ENCODE data around the gene KCNT2. TPM values are rescaled to one million over a fixed set of nuclear protein-coding genes. Genes with fewer than 3 reads are reported as not detected.
"Not testable (repeated sequence)": the region's sequence is repeated elsewhere in the genome, so short reads cannot be mapped to it uniquely, and the experiment has no call there.

KCNT2 gene
- polyA plus RNA-seq, 4 donors: 0.27 to 1.2 (median 0.61) TPM; not detected in 1

GRCh38 chr1:196640976-196641375, 32.7 kb upstream of the KCNT2 start:
- DNase-seq: no peak
- Histone ChIP-seq H3K36me3 (ENCODE audit: control insufficient read depth in 3 of 3, insufficient read depth in 2 of 3, low read depth in 1 of 3, low read length in 3 of 3) (no peaks in the 10 kb centered on the region), H3K27ac (ENCODE audit: low read depth in 1 of 3, low read length in 2 of 3) (no peak overlapping the region), H3K27me3 (ENCODE audit: control insufficient read depth in 3 of 3, insufficient read depth in 3 of 3, low read length in 3 of 3) (no peaks in the 10 kb centered on the region), H3K9me3 (ENCODE audit: control insufficient read depth in 2 of 2, insufficient read depth in 1 of 2, low read depth in 1 of 2, low read length in 1 of 2) (no peaks in the 10 kb centered on the region), H3K4me3 (ENCODE audit: low read depth in 1 of 3, low read length in 3 of 3) (no peak overlapping the region), H3K4me1 (ENCODE audit: control insufficient read depth in 3 of 3, insufficient read depth in 2 of 3, low read depth in 1 of 3, low read length in 2 of 3) (no peaks in the 10 kb centered on the region)
- no peak for FAIRE-seq
- WGBS, 3 donors: 76 to 82% (median 79%) methylated on average over 1 of the region's 1 CpG

- WGBS, 3 donors: 78 to 82% (median 81%) methylated on average over 5 of the region's 5 CpGs
- not testable (repeated sequence) for H3K4me3 ChIP-seq (ENCODE audit: low read depth in 1 of 3, low read length in 3 of 3); H3K27me3 ChIP-seq (ENCODE audit: control insufficient read depth in 3 of 3, insufficient read depth in 3 of 3, low read length in 3 of 3); H3K4me1 ChIP-seq (ENCODE audit: control insufficient read depth in 3 of 3, insufficient read depth in 2 of 3, low read depth in 1 of 3, low read length in 2 of 3); H3K27ac ChIP-seq (ENCODE audit: low read depth in 1 of 3, low read length in 2 of 3); FAIRE-seq; DNase-seq; H3K36me3 ChIP-seq (ENCODE audit: control insufficient read depth in 3 of 3, insufficient read depth in 2 of 3, low read depth in 1 of 3, low read length in 3 of 3); H3K9me3 ChIP-seq (ENCODE audit: control insufficient read depth in 2 of 2, insufficient read depth in 1 of 2, low read depth in 1 of 2, low read length in 1 of 2)
Observed at GRCh38 chr1:196639291-196639690, 31.1 kb upstream of the KCNT2 start.

GRCh38 chr1:196638466-196638865, 30.2 kb upstream of the KCNT2 start:
- Histone ChIP-seq H3K36me3 (ENCODE audit: control insufficient read depth in 3 of 3, insufficient read depth in 2 of 3, low read depth in 1 of 3, low read length in 3 of 3) (no peaks in the 10 kb centered on the region), H3K27ac (ENCODE audit: low read depth in 1 of 3, low read length in 2 of 3) (no peak overlapping the region), H3K4me1 (ENCODE audit: control insufficient read depth in 3 of 3, insufficient read depth in 2 of 3, low read depth in 1 of 3, low read length in 2 of 3) (no peaks in the 10 kb centered on the region), H3K27me3 (ENCODE audit: control insufficient read depth in 3 of 3, insufficient read depth in 3 of 3, low read length in 3 of 3) (no peaks in the 10 kb centered on the region), H3K9me3 (ENCODE audit: control insufficient read depth in 2 of 2, insufficient read depth in 1 of 2, low read depth in 1 of 2, low read length in 1 of 2) (no peaks in the 10 kb centered on the region), H3K4me3 (ENCODE audit: low read depth in 1 of 3, low read length in 3 of 3) (no peak overlapping the region)
- no peak for DNase-seq
- WGBS, 3 donors: 85 to 92% (median 90%) methylated on average over 2 of the region's 2 CpGs
- no peak for FAIRE-seq

DNA sequence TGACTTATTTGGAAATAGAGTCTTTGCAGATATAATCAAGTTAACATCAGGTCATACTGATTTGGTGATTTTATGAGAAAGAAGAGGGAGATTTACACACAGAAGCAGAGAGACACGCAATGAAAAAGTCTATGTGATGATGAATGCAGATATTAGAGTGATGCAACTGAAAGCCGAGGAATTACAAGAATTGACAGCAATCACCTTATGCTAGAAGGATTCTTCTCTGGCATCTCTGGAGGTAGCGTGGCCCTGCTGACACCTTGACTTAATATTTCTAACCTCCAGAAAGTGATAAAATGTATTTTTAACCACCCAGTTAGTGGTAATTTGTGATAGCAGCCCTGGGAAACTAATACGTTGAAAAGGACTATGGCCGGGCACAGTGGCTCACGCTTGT, 29.4 kb upstream of the KCNT2 start:
- Histone ChIP-seq H3K36me3 (ENCODE audit: control insufficient read depth in 3 of 3, insufficient read depth in 2 of 3, low read depth in 1 of 3, low read length in 3 of 3) (no peaks in the 10 kb centered on the region), H3K4me3 (ENCODE audit: low read depth in 1 of 3, low read length in 3 of 3) (no peak overlapping the region), H3K9me3 (ENCODE audit: control insufficient read depth in 2 of 2, insufficient read depth in 1 of 2, low read depth in 1 of 2, low read length in 1 of 2) (no peaks in the 10 kb centered on the region), H3K4me1 (ENCODE audit: control insufficient read depth in 3 of 3, insufficient read depth in 2 of 3, low read depth in 1 of 3, low read length in 2 of 3) (no peaks in the 10 kb centered on the region), H3K27ac (ENCODE audit: low read depth in 1 of 3, low read length in 2 of 3) (no peak overlapping the region), H3K27me3 (ENCODE audit: control insufficient read depth in 3 of 3, insufficient read depth in 3 of 3, low read length in 3 of 3) (no peaks in the 10 kb centered on the region)
- DNase-seq (no peak), FAIRE-seq (no peak)
- WGBS, 3 donors: 86 to 91% (median 86%) methylated on average over 6 of the region's 6 CpGs

DNA sequence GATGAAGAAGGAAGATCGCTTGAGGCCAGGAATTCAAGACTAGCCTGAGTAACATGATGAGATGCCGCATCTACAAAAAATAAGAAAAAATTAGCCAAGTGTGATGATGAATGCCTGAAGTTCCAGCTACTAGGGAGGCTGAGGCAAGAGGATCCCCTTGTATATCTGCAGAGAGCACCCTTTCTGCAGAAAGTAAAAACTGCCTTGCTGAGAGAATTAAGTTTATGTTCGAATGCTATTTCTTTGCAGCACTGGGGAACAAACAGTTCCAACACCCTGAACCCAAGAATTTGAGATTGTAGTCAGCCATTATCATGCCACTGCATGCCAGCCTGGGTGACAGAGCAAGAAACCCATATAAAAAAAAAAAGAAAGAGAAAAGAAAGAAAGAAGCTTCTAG, 20.6 kb upstream of the KCNT2 start:
- DNase-seq: no peak
- no peak for FAIRE-seq
- Histone ChIP-seq H3K36me3 (ENCODE audit: control insufficient read depth in 3 of 3, insufficient read depth in 2 of 3, low read depth in 1 of 3, low read length in 3 of 3) (no peaks in the 10 kb centered on the region), H3K27ac (ENCODE audit: low read depth in 1 of 3, low read length in 2 of 3) (no peak overlapping the region), H3K9me3 (ENCODE audit: control insufficient read depth in 2 of 2, insufficient read depth in 1 of 2, low read depth in 1 of 2, low read length in 1 of 2) (peaks cover 0 to 5% of the 10 kb centered on the region in 2 donors), H3K4me3 (ENCODE audit: low read depth in 1 of 3, low read length in 3 of 3) (no peak overlapping the region), H3K27me3 (ENCODE audit: control insufficient read depth in 3 of 3, insufficient read depth in 3 of 3, low read length in 3 of 3) (no peaks in the 10 kb centered on the region), H3K4me1 (ENCODE audit: control insufficient read depth in 3 of 3, insufficient read depth in 2 of 3, low read depth in 1 of 3, low read length in 2 of 3) (no peaks in the 10 kb centered on the region)
- WGBS, 3 donors: 88 to 95% (median 91%) methylated on average over 3 of the region's 3 CpGs

- Histone ChIP-seq H3K27ac (ENCODE audit: low read depth in 1 of 3, low read length in 2 of 3) (no peak overlapping the region), H3K9me3 (ENCODE audit: control insufficient read depth in 2 of 2, insufficient read depth in 1 of 2, low read depth in 1 of 2, low read length in 1 of 2) (no peaks in the 10 kb centered on the region), H3K27me3 (ENCODE audit: control insufficient read depth in 3 of 3, insufficient read depth in 3 of 3, low read length in 3 of 3) (no peaks in the 10 kb centered on the region), H3K4me1 (ENCODE audit: control insufficient read depth in 3 of 3, insufficient read depth in 2 of 3, low read depth in 1 of 3, low read length in 2 of 3) (no peaks in the 10 kb centered on the region), H3K4me3 (ENCODE audit: low read depth in 1 of 3, low read length in 3 of 3) (no peak overlapping the region), H3K36me3 (ENCODE audit: control insufficient read depth in 3 of 3, insufficient read depth in 2 of 3, low read depth in 1 of 3, low read length in 3 of 3) (no peaks in the 10 kb centered on the region)
- 62 to 93% (median 74%) methylated on average over 1 of the region's 1 CpG for WGBS, 3 donors
- no peak for DNase-seq
- FAIRE-seq: no peak
Observed at GRCh38 chr1:196623079-196623478, 14.8 kb upstream of the KCNT2 start.

- Histone ChIP-seq H3K4me1 (ENCODE audit: control insufficient read depth in 3 of 3, insufficient read depth in 2 of 3, low read depth in 1 of 3, low read length in 2 of 3) (no peaks in the 10 kb centered on the region), H3K4me3 (ENCODE audit: low read depth in 1 of 3, low read length in 3 of 3) (no peak overlapping the region), H3K27me3 (ENCODE audit: control insufficient read depth in 3 of 3, insufficient read depth in 3 of 3, low read length in 3 of 3) (no peaks in the 10 kb centered on the region), H3K36me3 (ENCODE audit: control insufficient read depth in 3 of 3, insufficient read depth in 2 of 3, low read depth in 1 of 3, low read length in 3 of 3) (no peaks in the 10 kb centered on the region), H3K27ac (ENCODE audit: low read depth in 1 of 3, low read length in 2 of 3) (no peak overlapping the region), H3K9me3 (ENCODE audit: control insufficient read depth in 2 of 2, insufficient read depth in 1 of 2, low read depth in 1 of 2, low read length in 1 of 2) (no peaks in the 10 kb centered on the region)
- 84 to 98% (median 97%) methylated on average over 2 of the region's 2 CpGs for WGBS, 3 donors
- no peak for DNase-seq
- FAIRE-seq: no peak
Observed at GRCh38 chr1:196619721-196620120, 11.5 kb upstream of the KCNT2 start.

DNA sequence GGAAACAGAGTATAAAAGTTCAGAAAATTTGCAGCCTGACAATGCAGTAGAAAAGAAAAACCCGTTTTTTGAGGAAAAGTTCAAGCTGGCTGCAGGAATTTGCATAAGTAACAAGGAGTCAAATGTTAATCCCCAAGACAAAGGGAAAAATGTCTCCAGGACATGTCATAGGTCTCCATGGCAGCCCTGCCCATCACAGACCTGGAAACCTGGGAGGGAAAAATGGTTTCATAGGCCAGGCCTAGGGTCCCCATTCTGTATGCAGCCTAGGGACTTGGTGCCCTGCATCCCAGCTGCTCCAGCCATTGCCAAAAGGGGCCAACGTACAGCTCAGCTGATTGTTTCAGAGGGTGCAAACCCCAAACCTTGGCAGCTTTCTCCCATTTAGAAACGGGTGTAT, 3.6 kb upstream of the KCNT2 start:
- Histone ChIP-seq H3K9me3 (ENCODE audit: control insufficient read depth in 2 of 2, insufficient read depth in 1 of 2, low read depth in 1 of 2, low read length in 1 of 2) (no peaks in the 10 kb centered on the region), H3K27me3 (ENCODE audit: control insufficient read depth in 3 of 3, insufficient read depth in 3 of 3, low read length in 3 of 3) (peaks cover 0 to 13% (median 2%) of the 10 kb centered on the region in 3 donors), H3K4me1 (ENCODE audit: control insufficient read depth in 3 of 3, insufficient read depth in 2 of 3, low read depth in 1 of 3, low read length in 2 of 3) (peaks cover 0 to 2% (median 0%) of the 10 kb centered on the region in 3 donors), H3K36me3 (ENCODE audit: control insufficient read depth in 3 of 3, insufficient read depth in 2 of 3, low read depth in 1 of 3, low read length in 3 of 3) (no peaks in the 10 kb centered on the region), H3K4me3 (ENCODE audit: low read depth in 1 of 3, low read length in 3 of 3) (no peak overlapping the region), H3K27ac (ENCODE audit: low read depth in 1 of 3, low read length in 2 of 3) (no peak overlapping the region)
- DNase-seq (no peak), FAIRE-seq (no peak)
- WGBS, 3 donors: 70 to 72% (median 70%) methylated on average over 3 of the region's 3 CpGs

GRCh38 chr1:196609370-196609737, 1.1 kb upstream of the KCNT2 start:
- DNase-seq (no peak), FAIRE-seq (no peak)
- H3K27me3 ChIP-seq (ENCODE audit: control insufficient read depth in 3 of 3, insufficient read depth in 3 of 3, low read length in 3 of 3): peaks cover 0 to 13% (median 2%) of the 10 kb centered on the region in 3 donors
- no peaks in the 10 kb centered on the region for H3K9me3 ChIP-seq (ENCODE audit: control insufficient read depth in 2 of 2, insufficient read depth in 1 of 2, low read depth in 1 of 2, low read length in 1 of 2)
- no peaks in the 10 kb centered on the region for H3K36me3 ChIP-seq (ENCODE audit: control insufficient read depth in 3 of 3, insufficient read depth in 2 of 3, low read depth in 1 of 3, low read length in 3 of 3)
- WGBS, 3 donors: 33 to 48% (median 38%) methylated on average over 10 of the region's 10 CpGs
- H3K27ac ChIP-seq (ENCODE audit: low read depth in 1 of 3, low read length in 2 of 3): peak overlapping the region in 2 of 3 donors; percentile 64 to 88
- peaks cover 0 to 2% (median 0%) of the 10 kb centered on the region in 3 donors for H3K4me1 ChIP-seq (ENCODE audit: control insufficient read depth in 3 of 3, insufficient read depth in 2 of 3, low read depth in 1 of 3, low read length in 2 of 3)
- peak overlapping the region in 1 of 3 donors; percentile 63 for H3K4me3 ChIP-seq (ENCODE audit: low read depth in 1 of 3, low read length in 3 of 3)
